Keratinocyte (primary cell): Measurements from ENCODE around the gene COL13A1. TPM values are rescaled to one million over a fixed set of nuclear protein-coding genes. Genes with fewer than 3 reads are reported as not detected.

ENCODE experiments used
- DNase-seq: peaks from one replicate; pipeline ENCODE4 v3.0.0-alpha.2; 2011; ENCODE audit warnings: low read depth, missing footprints, low spot score
- FAIRE-seq: peaks from 2 replicates; lab custom pipeline; 2011; peaks lifted over from hg19 to GRCh38; lab: Jason Lieb, UNC
- H2AFZ ChIP-seq: 2 replicates; pipeline ENCODE4 v1.6.0; 2012; ENCODE audit warnings: low read length, control low read depth, inconsistent platforms; ENCODE audit not compliant: control insufficient read depth
- H3K27ac ChIP-seq: 2 replicates; pipeline ENCODE4 v1.5.1; 2011; ENCODE audit warnings: low read length; ENCODE audit not compliant: control insufficient read depth, insufficient read depth
- H3K27me3 ChIP-seq: 3 replicates; pipeline ENCODE4 v1.6.0; 2011; ENCODE audit warnings: low read length; ENCODE audit not compliant: control insufficient read depth, insufficient read depth; ENCODE audit errors: extremely low read depth
- H3K36me3 ChIP-seq, 2 experiments: 2 replicates in 1 of 2; 3 replicates in 1 of 2; pipeline ENCODE4 v1.5.1; 2011; ENCODE audit warnings: low read length in 2 of 2, mild to moderate bottlenecking in 1 of 2; ENCODE audit not compliant: control insufficient read depth in 2 of 2, insufficient read depth in 2 of 2; ENCODE audit errors: extremely low read depth in 1 of 2
- H3K4me1 ChIP-seq: 3 replicates; pipeline ENCODE4 v1.5.1; 2011; ENCODE audit warnings: low read length; ENCODE audit not compliant: control insufficient read depth, insufficient read depth; ENCODE audit errors: extremely low read depth
- H3K4me2 ChIP-seq: 3 replicates; pipeline ENCODE4 v1.6.0; 2011; ENCODE audit warnings: low read depth, low read length; ENCODE audit not compliant: control insufficient read depth, insufficient read depth; ENCODE audit errors: extremely low read depth
- H3K4me3 ChIP-seq, 3 experiments: fragments of 200-600 bp in 1 of 3; sonication (generic) in 1 of 3; 2 replicates in 2 of 3; 3 replicates in 1 of 3; pipeline ENCODE4 v1.5.1; 2011 to 2016; ENCODE audit warnings: low read length in 3 of 3, mild to moderate bottlenecking in 3 of 3, control low read depth in 2 of 3, inconsistent platforms in 1 of 3, low read depth in 1 of 3, mixed read lengths in 1 of 3, mixed run types in 1 of 3, moderate library complexity in 1 of 3; ENCODE audit not compliant: control insufficient read depth in 2 of 3, insufficient read depth in 2 of 3; ENCODE audit errors: extremely low read depth in 1 of 3
- H3K79me2 ChIP-seq: 2 replicates; pipeline ENCODE4 v1.6.0; 2012; ENCODE audit warnings: low read length; ENCODE audit not compliant: control insufficient read depth, insufficient read depth
- H3K9ac ChIP-seq: 3 replicates; pipeline ENCODE4 v1.6.0; 2011; ENCODE audit warnings: low read length; ENCODE audit not compliant: control insufficient read depth, insufficient read depth; ENCODE audit errors: extremely low read depth
- H3K9me1 ChIP-seq: 3 replicates; pipeline ENCODE4 v1.6.0; 2011; ENCODE audit warnings: low read length; ENCODE audit not compliant: control insufficient read depth, insufficient read depth; ENCODE audit errors: extremely low read depth
- H3K9me3 ChIP-seq: 2 replicates; pipeline ENCODE4 v1.5.1; 2012; ENCODE audit warnings: low read depth, low read length; ENCODE audit not compliant: control insufficient read depth
- H4K20me1 ChIP-seq: 3 replicates; pipeline ENCODE4 v1.6.0; 2011; ENCODE audit warnings: low read length; ENCODE audit not compliant: control insufficient read depth, insufficient read depth; ENCODE audit errors: extremely low read depth
- CTCF ChIP-seq, 3 experiments: IDR thresholded peaks in 1 of 3; conservative IDR thresholded peaks in 1 of 3; optimal IDR thresholded peaks in 1 of 3; 2 replicates in 2 of 3; 3 replicates in 1 of 3; pipeline versions ENCODE3 to v1.5.1; 2011; ENCODE audit warnings: low read length in 3 of 3, mild to moderate bottlenecking in 3 of 3, moderate library complexity in 2 of 3, control low read depth in 1 of 3, inconsistent platforms in 1 of 3; ENCODE audit not compliant: insufficient read depth in 2 of 3; ENCODE audit errors: extremely low read depth in 1 of 3
- EZH2 ChIP-seq: IDR thresholded peaks from one replicate; pipeline ENCODE4 v1.6.1; 2012; ENCODE audit warnings: inconsistent platforms, mild to moderate bottlenecking, low read length, moderate library complexity
- dilution Hi-C: fragments of 300-500 bp; cut with MboI; formaldehyde crosslinking; loops from one replicate; pipeline ENCODE4 v1.7.0; 2020; ENCODE audit warnings: low sequenced_read_pairs; ENCODE audit not compliant: extremely low pct_ligation_motif_present
- polyA plus RNA-seq, 5 experiments: library from polyadenylated mRNA; depleted of rRNA in 3 of 5; stranded (reverse) in 3 of 5; stranded (forward) in 1 of 5; unstranded in 1 of 5; fragments of >200 nt; gene quantifications; 1 replicate in 1 of 5; 2 replicates in 3 of 5; 3 replicates in 1 of 5; pipeline versions ENCODE4 v1.2.1 to v1.2.3, GENCODE V29; 2011 to 2012; ENCODE audit warnings: missing spikeins in 2 of 5, low read depth in 1 of 5, low replicate concordance in 1 of 5

COL13A1 gene
- polyA plus RNA-seq, 1 donor (not counting 4 experiments of a cell fraction or from before 2014, with no cell fraction given), result 1.5 TPM

GRCh38 chr10:69825604-69826003 lies 23.9 kb downstream of the COL13A1 start:
- dilution Hi-C loops, result no loop called here
- TF ChIP-seq CTCF (optimal IDR thresholded peaks at IDR 0.05 in 1 of 3, IDR thresholded peaks at IDR 0.05 in 1 of 3, conservative IDR thresholded peaks at IDR 0.05 in 1 of 3; ENCODE audit: extremely low read depth in 1 of 3, insufficient read depth in 2 of 3, low read length in 3 of 3) (no peak), EZH2 (no peak)
- Histone ChIP-seq H3K27me3 (no peaks in the 10 kb centered on the region), H3K9ac (no peak overlapping the region), H3K27ac (no peak overlapping the region), H4K20me1 (no peaks in the 10 kb centered on the region), H3K4me1 (no peaks in the 10 kb centered on the region), H3K4me2 (no peak overlapping the region), H3K9me1 (no peaks in the 10 kb centered on the region), H2AFZ (no peak overlapping the region), H3K9me3 (no peaks in the 10 kb centered on the region), H3K79me2 (no peaks in the 10 kb centered on the region), H3K4me3 (no peak overlapping the region), H3K36me3 (no peaks in the 10 kb centered on the region)
- DNase-seq (no peak), FAIRE-seq (no peak)

- no peak for FAIRE-seq
Observed at GRCh38 chr10:69826094-69826493, 24.4 kb downstream of the COL13A1 start.

More at GRCh38 chr10:69826094-69826493, 24.4 kb downstream of the COL13A1 start:
- Histone ChIP-seq H3K4me1 (no peaks in the 10 kb centered on the region), H3K9me1 (no peaks in the 10 kb centered on the region), H3K27ac (no peak overlapping the region), H4K20me1 (no peaks in the 10 kb centered on the region), H3K9me3 (no peaks in the 10 kb centered on the region), H3K4me3 (no peak overlapping the region), H3K9ac (no peak overlapping the region), H3K27me3 (no peaks in the 10 kb centered on the region), H2AFZ (no peak overlapping the region), H3K4me2 (no peak overlapping the region), H3K36me3 (no peaks in the 10 kb centered on the region), H3K79me2 (no peaks in the 10 kb centered on the region)
- TF ChIP-seq EZH2 (no peak), CTCF (optimal IDR thresholded peaks at IDR 0.05 in 1 of 3, IDR thresholded peaks at IDR 0.05 in 1 of 3, conservative IDR thresholded peaks at IDR 0.05 in 1 of 3; ENCODE audit: extremely low read depth in 1 of 3, insufficient read depth in 2 of 3, low read length in 3 of 3) (no peak)
- DNase-seq, result no peak
- dilution Hi-C loops, result no loop called here
